Measurements from ENCODE around the gene GNLY. TPM values are rescaled to one million over a fixed set of nuclear protein-coding genes. Genes with fewer than 3 reads are reported as not detected.

GNLY gene
- total RNA-seq, 1 donor from 2014 or later = not detected

DNA sequence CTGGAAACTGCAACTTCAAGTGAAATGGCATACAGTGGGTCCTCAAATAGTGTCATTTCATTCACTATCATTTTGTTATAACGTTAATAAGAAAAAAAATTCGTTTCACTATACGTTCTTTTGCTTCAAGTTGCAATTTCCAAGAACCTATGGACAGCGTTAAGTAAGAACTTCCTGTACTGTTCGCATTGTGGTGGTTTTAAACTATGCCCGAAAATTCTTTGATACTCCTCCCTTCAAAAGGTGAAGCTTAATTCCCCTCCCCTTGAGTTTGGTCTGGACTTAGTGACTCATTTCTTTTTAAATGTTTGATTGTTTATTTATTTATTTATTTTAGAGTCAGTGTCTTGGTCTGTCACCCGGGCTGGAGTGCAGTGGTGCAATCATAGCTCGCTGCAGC, 20.7 kb downstream of the GNLY start:
- Mint-ChIP-seq H3K9me3 (ENCODE audit: unreplicated experiment) (no peaks in the 10 kb centered on the region), H3K4me3 (ENCODE audit: unreplicated experiment) (no peak overlapping the region), H3K27ac (ENCODE audit: unreplicated experiment) (no peak overlapping the region), H3K27me3 (ENCODE audit: unreplicated experiment) (peaks cover 24% of the 10 kb centered on the region), H3K36me3 (ENCODE audit: unreplicated experiment) (no peaks in the 10 kb centered on the region), H3K4me1 (ENCODE audit: unreplicated experiment) (peaks cover 4% of the 10 kb centered on the region)
- TF ChIP-seq, protein P1, sequence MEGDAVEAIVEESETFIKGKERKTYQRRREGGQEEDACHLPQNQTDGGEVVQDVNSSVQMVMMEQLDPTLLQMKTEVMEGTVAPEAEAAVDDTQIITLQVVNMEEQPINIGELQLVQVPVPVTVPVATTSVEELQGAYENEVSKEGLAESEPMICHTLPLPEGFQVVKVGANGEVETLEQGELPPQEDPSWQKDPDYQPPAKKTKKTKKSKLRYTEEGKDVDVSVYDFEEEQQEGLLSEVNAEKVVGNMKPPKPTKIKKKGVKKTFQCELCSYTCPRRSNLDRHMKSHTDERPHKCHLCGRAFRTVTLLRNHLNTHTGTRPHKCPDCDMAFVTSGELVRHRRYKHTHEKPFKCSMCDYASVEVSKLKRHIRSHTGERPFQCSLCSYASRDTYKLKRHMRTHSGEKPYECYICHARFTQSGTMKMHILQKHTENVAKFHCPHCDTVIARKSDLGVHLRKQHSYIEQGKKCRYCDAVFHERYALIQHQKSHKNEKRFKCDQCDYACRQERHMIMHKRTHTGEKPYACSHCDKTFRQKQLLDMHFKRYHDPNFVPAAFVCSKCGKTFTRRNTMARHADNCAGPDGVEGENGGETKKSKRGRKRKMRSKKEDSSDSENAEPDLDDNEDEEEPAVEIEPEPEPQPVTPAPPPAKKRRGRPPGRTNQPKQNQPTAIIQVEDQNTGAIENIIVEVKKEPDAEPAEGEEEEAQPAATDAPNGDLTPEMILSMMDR (IDR thresholded peaks at IDR 0.05) = no peak
- no peak for DNase-seq (ENCODE audit: extremely low spot score, unreplicated experiment)

DNA sequence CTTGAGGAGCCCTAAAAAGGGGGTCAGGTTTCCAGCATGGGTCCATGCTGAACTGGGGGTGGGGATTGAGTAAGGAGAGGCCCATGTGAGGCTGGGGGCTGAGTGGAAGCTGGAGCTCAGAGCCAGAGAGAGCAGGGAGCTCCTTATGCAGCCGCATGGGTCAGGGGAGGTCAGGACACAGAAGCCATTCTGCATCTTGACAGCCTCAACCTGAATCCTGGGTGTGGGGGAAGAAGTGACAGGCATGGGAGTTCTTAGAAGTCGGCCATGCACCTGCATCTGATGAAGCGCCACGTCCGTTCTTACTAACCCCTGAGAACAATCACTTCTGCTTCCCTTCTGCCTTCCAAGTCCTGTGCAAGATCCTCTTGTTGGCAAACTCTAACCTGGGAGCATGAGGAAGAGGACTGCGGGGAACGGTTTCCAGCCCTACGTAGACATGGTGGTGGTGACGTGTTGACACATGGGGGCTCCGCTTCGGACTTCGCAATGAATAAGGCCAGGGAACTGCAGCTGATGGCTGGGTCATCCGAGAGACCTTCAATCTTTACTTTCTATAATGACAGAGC, 22.3 kb downstream of the GNLY start:
- Mint-ChIP-seq H3K36me3 (ENCODE audit: unreplicated experiment) (no peaks in the 10 kb centered on the region), H3K4me1 (ENCODE audit: unreplicated experiment) (peaks cover 4% of the 10 kb centered on the region), H3K27me3 (ENCODE audit: unreplicated experiment) (peaks cover 33% of the 10 kb centered on the region), H3K27ac (ENCODE audit: unreplicated experiment) (no peak overlapping the region), H3K4me3 (ENCODE audit: unreplicated experiment) (no peak overlapping the region), H3K9me3 (ENCODE audit: unreplicated experiment) (peaks cover 4% of the 10 kb centered on the region)
- DNase-seq (ENCODE audit: extremely low spot score, unreplicated experiment) = no peak
- TF ChIP-seq, protein P1 (IDR thresholded peaks at IDR 0.05) = no peak

DNA sequence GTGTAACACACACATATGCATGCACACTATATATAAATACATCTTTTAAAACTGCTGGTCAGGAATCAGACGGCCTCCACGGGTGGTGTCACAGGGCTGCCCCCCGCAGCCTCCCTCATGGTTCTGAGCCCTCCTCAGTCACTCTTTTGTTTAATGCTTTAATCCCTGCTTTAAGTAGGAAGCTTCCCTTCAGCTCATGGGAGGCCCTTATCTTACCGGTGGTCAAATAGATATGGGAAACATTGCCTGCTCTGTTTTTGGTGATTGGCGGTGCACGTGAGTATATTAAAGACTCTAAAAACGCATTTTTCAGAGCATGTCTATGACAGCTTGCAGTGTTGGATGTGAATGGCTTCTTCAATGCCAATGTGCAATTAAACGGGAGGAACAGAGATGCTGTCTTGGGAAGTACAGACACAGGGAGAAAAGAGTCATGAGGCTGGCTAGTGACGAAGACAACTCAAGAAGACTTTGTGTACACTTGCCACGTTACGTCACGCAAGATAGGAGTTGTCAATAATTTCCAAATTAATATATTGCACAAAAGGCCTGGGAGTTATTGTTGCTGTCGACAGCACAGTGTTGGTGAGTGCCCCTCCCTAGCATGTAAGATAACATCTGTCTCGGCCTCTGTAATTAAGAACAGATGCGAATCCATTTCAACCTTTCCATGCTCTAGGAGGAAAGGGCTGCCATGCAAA, 23.3 kb downstream of the GNLY start:
- no peak overlapping the region for H3K4me3 Mint-ChIP-seq (ENCODE audit: unreplicated experiment)
- peaks cover 33% of the 10 kb centered on the region for H3K27me3 Mint-ChIP-seq (ENCODE audit: unreplicated experiment)
- no peaks in the 10 kb centered on the region for H3K36me3 Mint-ChIP-seq (ENCODE audit: unreplicated experiment)
- TF ChIP-seq, protein P1 (IDR thresholded peaks at IDR 0.05) = no peak
- DNase-seq (ENCODE audit: extremely low spot score, unreplicated experiment) = no peak
- peaks cover 4% of the 10 kb centered on the region for H3K4me1 Mint-ChIP-seq (ENCODE audit: unreplicated experiment)
- H3K27ac Mint-ChIP-seq (ENCODE audit: unreplicated experiment) = no peak overlapping the region
- H3K9me3 Mint-ChIP-seq (ENCODE audit: unreplicated experiment) = peaks cover 4% of the 10 kb centered on the region

DNA sequence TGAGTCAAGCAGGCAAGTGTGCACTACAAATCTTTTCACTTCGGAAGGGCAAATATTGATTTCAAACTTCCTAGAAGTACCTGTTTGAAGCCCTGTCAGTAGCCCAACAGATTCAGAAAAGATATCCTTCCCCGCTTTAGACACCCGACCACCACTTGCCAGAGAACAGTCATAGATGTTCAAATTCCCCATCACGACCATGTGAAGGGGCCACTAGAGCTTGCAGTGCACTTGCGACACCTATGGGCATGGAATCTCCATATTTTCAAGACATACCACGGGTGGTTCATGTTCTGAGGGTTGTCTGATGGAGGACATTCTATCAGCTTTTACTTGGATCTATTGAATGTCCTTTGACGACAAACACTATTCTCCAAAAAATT, 23.8 kb downstream of the GNLY start:
- no peak for DNase-seq (ENCODE audit: extremely low spot score, unreplicated experiment)
- Mint-ChIP-seq H3K27me3 (ENCODE audit: unreplicated experiment) (peaks cover 33% of the 10 kb centered on the region), H3K4me1 (ENCODE audit: unreplicated experiment) (peaks cover 4% of the 10 kb centered on the region), H3K36me3 (ENCODE audit: unreplicated experiment) (no peaks in the 10 kb centered on the region), H3K9me3 (ENCODE audit: unreplicated experiment) (peaks cover 4% of the 10 kb centered on the region), H3K27ac (ENCODE audit: unreplicated experiment) (no peak overlapping the region), H3K4me3 (ENCODE audit: unreplicated experiment) (no peak overlapping the region)
- TF ChIP-seq, protein P1 (IDR thresholded peaks at IDR 0.05) = peak; percentile 17

DNA sequence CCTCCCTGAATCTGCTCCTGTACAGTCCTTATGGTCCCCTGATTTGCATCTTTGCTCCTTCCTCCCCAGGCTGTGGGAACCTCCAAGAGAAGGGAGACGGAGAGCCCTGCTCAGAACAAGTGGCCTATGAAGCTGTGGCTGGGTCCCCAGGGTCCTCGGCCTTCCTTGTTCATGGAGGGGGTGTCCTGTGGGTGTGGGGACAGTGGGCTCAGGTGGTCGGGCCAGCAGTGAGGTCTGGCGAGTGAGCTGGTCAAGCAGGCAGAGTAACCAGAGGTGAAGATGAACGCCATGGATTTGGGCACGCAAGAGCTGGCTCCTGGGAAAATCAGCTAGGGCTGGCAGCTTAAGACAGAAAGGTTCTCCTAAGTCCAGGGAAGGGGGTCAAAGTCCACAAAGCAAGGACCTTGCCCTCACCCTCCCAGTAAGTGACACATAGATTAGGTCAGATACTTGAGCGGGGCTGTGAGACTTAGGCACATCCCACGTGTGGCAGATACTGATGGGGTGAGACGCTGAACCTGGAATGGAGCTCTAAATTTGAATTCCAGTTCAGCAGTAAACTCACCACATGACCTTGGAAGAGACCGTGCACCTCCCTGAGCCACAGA, 24.8 kb downstream of the GNLY start:
- no peak overlapping the region for H3K27ac Mint-ChIP-seq (ENCODE audit: unreplicated experiment)
- no peak overlapping the region for H3K4me3 Mint-ChIP-seq (ENCODE audit: unreplicated experiment)
- TF ChIP-seq, protein P1 (IDR thresholded peaks at IDR 0.05) = no peak
- peaks cover 34% of the 10 kb centered on the region for H3K27me3 Mint-ChIP-seq (ENCODE audit: unreplicated experiment)
- H3K36me3 Mint-ChIP-seq (ENCODE audit: unreplicated experiment) = no peaks in the 10 kb centered on the region
- H3K9me3 Mint-ChIP-seq (ENCODE audit: unreplicated experiment) = peaks cover 4% of the 10 kb centered on the region
- DNase-seq (ENCODE audit: extremely low spot score, unreplicated experiment) = no peak
- no peaks in the 10 kb centered on the region for H3K4me1 Mint-ChIP-seq (ENCODE audit: unreplicated experiment)

Measured in osteocyte (in vitro differentiated cells).